WTC11 (cell line): ENCODE measurements around the gene ZNF185. TPM values are rescaled to one million over a fixed set of nuclear protein-coding genes. Genes with fewer than 3 reads are reported as not detected.

Source experiments
- ATAC-seq: fragments of 200-7000 bp; cut with Tn5 transposase; 2 replicates; pipeline ENCODE4 v1.10.0; 2021; ENCODE audit warnings: mild to moderate bottlenecking, moderate library complexity
- CTCF ChIA-PET: fragments of 300-600 bp; sonication (Branson Sonifier 250); formaldehyde crosslinking; loops from one replicate; lab custom pipeline; 2021; ENCODE audit warnings: antibody characterized with exemption; lab: Charles Lee
- POLR2A ChIA-PET: fragments of 350-600 bp; sonication (Branson Sonifier 250); formaldehyde crosslinking; loops from one replicate; lab custom pipeline; 2021; ENCODE audit warnings: antibody characterized with exemption; lab: Charles Lee
- DNase-seq: peaks from one replicate; pipeline ENCODE4 v3.0.0; 2021; ENCODE audit warnings: low spot score
- H3K27ac Mint-ChIP-seq: 2 replicates; pipeline ENCODE4 v1.8.0; 2021; ENCODE audit warnings: mixed read lengths
- H3K27me3 Mint-ChIP-seq: 2 replicates; pipeline ENCODE4 v1.8.0; 2021; ENCODE audit warnings: low read depth, mild to moderate bottlenecking, moderate library complexity, mixed read lengths
- H3K36me3 Mint-ChIP-seq: 2 replicates; pipeline ENCODE4 v1.8.0; 2021; ENCODE audit warnings: mixed read lengths
- H3K4me1 Mint-ChIP-seq: 2 replicates; pipeline ENCODE4 v1.8.0; 2022; ENCODE audit warnings: mixed read lengths
- H3K4me3 Mint-ChIP-seq: 2 replicates; pipeline ENCODE4 v1.8.0; 2021; ENCODE audit warnings: mild to moderate bottlenecking, moderate library complexity, mixed read lengths
- H3K9me3 Mint-ChIP-seq: 2 replicates; pipeline ENCODE4 v1.8.0; 2021; ENCODE audit warnings: mixed read lengths
- ATF2 ChIP-seq: sonication (generic); formaldehyde crosslinking; IDR thresholded peaks from 2 replicates; pipeline ENCODE4 v1.8.1; 2022; ENCODE audit warnings: low read depth, missing genetic modification reagents, borderline replicate concordance
- CREB1 ChIP-seq: sonication (generic); formaldehyde crosslinking; IDR thresholded peaks from 2 replicates; pipeline ENCODE4 v1.8.0; 2023; ENCODE audit warnings: mild to moderate bottlenecking, missing genetic modification reagents
- ETV6 ChIP-seq: sonication (generic); formaldehyde crosslinking; IDR thresholded peaks from 2 replicates; pipeline ENCODE4 v1.8.1; 2022; ENCODE audit warnings: mild to moderate bottlenecking, missing genetic modification reagents
- GTF2I ChIP-seq: fragments of 250-450 bp; sonication (Bioruptor Pico); conservative IDR thresholded peaks from 2 replicates; pipeline ENCODE4 v1.4.0; 2021; ENCODE audit warnings: mild to moderate bottlenecking
- HMGXB4 ChIP-seq: sonication (generic); formaldehyde crosslinking; IDR thresholded peaks from 2 replicates; pipeline ENCODE4 v1.8.1; 2023; ENCODE audit warnings: mild to moderate bottlenecking, moderate library complexity, missing genetic modification reagents
- IRF2 ChIP-seq: sonication (generic); formaldehyde crosslinking; IDR thresholded peaks from 2 replicates; pipeline ENCODE4 v1.8.0; 2022; ENCODE audit warnings: low read depth, missing genetic modification reagents, borderline replicate concordance
- JAZF1 ChIP-seq: fragments of 250-450 bp; sonication (Bioruptor Pico); IDR thresholded peaks from 2 replicates; pipeline ENCODE4 v1.9.0; 2021; ENCODE audit warnings: moderate library complexity, mild to moderate bottlenecking, inconsistent platforms
- NFATC4 ChIP-seq: fragments of 250-450 bp; sonication (Bioruptor Pico); IDR thresholded peaks from 2 replicates; pipeline ENCODE4 v1.9.0; 2021; ENCODE audit warnings: mild to moderate bottlenecking
- NR1H2 ChIP-seq: sonication (generic); formaldehyde crosslinking; IDR thresholded peaks from 2 replicates; pipeline ENCODE4 v1.9.0; 2021; ENCODE audit warnings: mild to moderate bottlenecking, moderate library complexity, missing genetic modification reagents
- NR2C2 ChIP-seq: sonication (generic); formaldehyde crosslinking; IDR thresholded peaks from 2 replicates; pipeline ENCODE4 v1.8.0; 2022; ENCODE audit warnings: mild to moderate bottlenecking, missing genetic modification reagents
- NR3C1 ChIP-seq: sonication (generic); formaldehyde crosslinking; conservative IDR thresholded peaks from 2 replicates; pipeline ENCODE4 v1.8.1; 2023; ENCODE audit warnings: low read depth, mild to moderate bottlenecking, missing genetic modification reagents
- PRDM15 ChIP-seq: sonication (generic); formaldehyde crosslinking; IDR thresholded peaks from 2 replicates; pipeline ENCODE4 v1.8.0; 2022; ENCODE audit warnings: missing genetic modification reagents
- RORB ChIP-seq: fragments of 250-450 bp; sonication (Bioruptor Pico); IDR thresholded peaks from 2 replicates; pipeline ENCODE4 v1.9.0; 2021; ENCODE audit warnings: mild to moderate bottlenecking
- STAT6 ChIP-seq: sonication (generic); formaldehyde crosslinking; conservative IDR thresholded peaks from 2 replicates; pipeline ENCODE4 v1.8.1; 2023; ENCODE audit warnings: mild to moderate bottlenecking, low read depth, missing genetic modification reagents, moderate library complexity
- USF2 ChIP-seq: sonication (generic); formaldehyde crosslinking; IDR thresholded peaks from 2 replicates; pipeline ENCODE4 v1.8.1; 2023; ENCODE audit warnings: mild to moderate bottlenecking, missing genetic modification reagents, moderate library complexity
- ZBTB21 ChIP-seq: sonication (generic); formaldehyde crosslinking; IDR thresholded peaks from 2 replicates; pipeline ENCODE4 v1.8.1; 2023; ENCODE audit warnings: mild to moderate bottlenecking, missing genetic modification reagents, borderline replicate concordance
- ZBTB43 ChIP-seq: sonication (generic); formaldehyde crosslinking; IDR thresholded peaks from 2 replicates; pipeline ENCODE4 v1.8.1; 2023; ENCODE audit warnings: mild to moderate bottlenecking, missing genetic modification reagents
- ZMAT4 ChIP-seq: fragments of 250-450 bp; sonication (Bioruptor Pico); IDR thresholded peaks from 2 replicates; pipeline ENCODE4 v1.9.0; 2021; ENCODE audit warnings: mild to moderate bottlenecking
- ZSCAN18 ChIP-seq: fragments of 250-450 bp; sonication (Bioruptor Pico); IDR thresholded peaks from 2 replicates; pipeline ENCODE4 v2.1.2; 2022; ENCODE audit warnings: mild to moderate bottlenecking, moderate library complexity
- total RNA-seq: library from RNA; stranded (reverse); gene quantifications from 3 replicates; pipeline ENCODE4 v1.2.3, GENCODE V29; 2021

ZNF185 gene
- total RNA-seq, 1 experiment from 2014 or later: 8.2 TPM

- POLR2A ChIA-PET: no interaction called here
- H3K36me3 Mint-ChIP-seq: no peaks in the 10 kb centered on the region
- H3K4me1 Mint-ChIP-seq: peaks cover 41% of the 10 kb centered on the region
- no peaks in the 10 kb centered on the region for H3K9me3 Mint-ChIP-seq
- CTCF ChIA-PET: interaction anchor here (1.1 kb wide), 1 partner anchor 13 kb away, joined by 3 read pairs; no protein-coding TSS in a partner anchor
- no peak for ATAC-seq
- no peak overlapping the region for H3K27ac Mint-ChIP-seq
- TF ChIP-seq GTF2I (CRISPR knock-in tag): 0 out of 2 replicates have a peak, but pooled peaks have one; percentile 36
- TF ChIP-seq HMGXB4 (CRISPR knock-in tag): no peak
- TF ChIP-seq ZMAT4 (CRISPR knock-in tag): no peak
- no peak for TF ChIP-seq USF2 (CRISPR knock-in tag)
- peak overlapping the region; percentile 59 for H3K4me3 Mint-ChIP-seq
- DNase-seq: no peak
- peaks cover 17% of the 10 kb centered on the region for H3K27me3 Mint-ChIP-seq
These were observed 575 bp downstream of the ZNF185 start for GRCh38 chrX:152898442-152898841.

- no peak overlapping the region for H3K27ac Mint-ChIP-seq
- peak overlapping the region; percentile 20; the same call in 1 of the 2 replicates for H3K4me3 Mint-ChIP-seq
- DNase-seq (no peak), ATAC-seq (no peak)
- no peaks in the 10 kb centered on the region for H3K9me3 Mint-ChIP-seq
- POLR2A ChIA-PET: no interaction called here
- CTCF ChIA-PET: interaction anchor here (1.1 to 1.4 kb wide), 4 partner anchors 13 to 78 kb away, joined by 3 to 4 read pairs (median 4); no protein-coding TSS in a partner anchor
- H3K36me3 Mint-ChIP-seq: no peaks in the 10 kb centered on the region
- peaks cover 15% of the 10 kb centered on the region for H3K27me3 Mint-ChIP-seq
- H3K4me1 Mint-ChIP-seq: peaks cover 37% of the 10 kb centered on the region
- TF ChIP-seq ATF2 (CRISPR knock-in tag): no peak
- no peak for TF ChIP-seq NFATC4
- no peak for TF ChIP-seq CREB1
- TF ChIP-seq RORB: no peak
- no peak for TF ChIP-seq IRF2 (CRISPR knock-in tag)
- no peak for TF ChIP-seq PRDM15 (CRISPR knock-in tag)
- no peak for TF ChIP-seq NR2C2
- TF ChIP-seq ETV6 (CRISPR knock-in tag): no peak
- TF ChIP-seq ZSCAN18 (CRISPR knock-in tag): no peak
- TF ChIP-seq STAT6 (CRISPR knock-in tag): no peak
- no peak for TF ChIP-seq ZBTB21 (CRISPR knock-in tag)
- no peak for TF ChIP-seq JAZF1 (CRISPR knock-in tag)
- TF ChIP-seq ZBTB43 (CRISPR knock-in tag): no peak
- no peak for TF ChIP-seq NR1H2 (CRISPR knock-in tag)
- TF ChIP-seq NR3C1 (CRISPR knock-in tag): no peak
These were observed 1.4 kb downstream of the ZNF185 start for GRCh38 chrX:152899111-152899873.
